Activated T-cell treated with anti-CD3 and anti-CD28 coated beads, Interleukin-2, amount 50 U/mL, for 72 hours (primary cell): ENCODE data around the gene FAM83B. TPM values are rescaled to one million over a fixed set of nuclear protein-coding genes. Genes with fewer than 3 reads are reported as not detected.

Experiments
- ATAC-seq, 2 donors: fragments of 150-1000 bp; cut with Tn5 transposase; replicated peaks in 1 of 2; 2 replicates each; pipeline ENCODE4 v1.10.0; 2021; ENCODE audit warnings: moderate library complexity in 2 of 2, mild to moderate bottlenecking in 1 of 2
- DNase-seq, 2 donors: peaks; one replicate each; pipeline ENCODE4 v3.0.0; 2021 to 2022; ENCODE audit warnings: mixed read lengths in 1 of 2
- H3K27ac Mint-ChIP-seq: one replicate; pipeline ENCODE4 v1.8.0; 2022; ENCODE audit warnings: mild to moderate bottlenecking, moderate library complexity, mixed read lengths
- H3K27me3 Mint-ChIP-seq: one replicate; pipeline ENCODE4 v1.8.0; 2022; ENCODE audit warnings: low read depth, mixed read lengths
- H3K36me3 Mint-ChIP-seq, 2 donors: one replicate each; pipeline ENCODE4 v1.8.0; 2022; ENCODE audit warnings: mixed read lengths in 2 of 2, mild to moderate bottlenecking in 1 of 2; ENCODE audit not compliant: insufficient read depth in 2 of 2
- H3K4me1 Mint-ChIP-seq: one replicate; pipeline ENCODE4 v1.8.0; 2022; ENCODE audit warnings: low read depth, mixed read lengths
- H3K4me3 Mint-ChIP-seq, 2 donors: one replicate each; pipeline ENCODE4 v1.8.0; 2022; ENCODE audit warnings: mild to moderate bottlenecking in 2 of 2, mixed read lengths in 2 of 2, moderate library complexity in 2 of 2
- H3K9me3 Mint-ChIP-seq, 2 donors: one replicate each; pipeline ENCODE4 v1.8.0; 2022; ENCODE audit warnings: mixed read lengths in 2 of 2
- total RNA-seq, 2 donors: library from RNA; stranded (reverse); gene quantifications; one replicate each; pipeline ENCODE4 v1.2.3, GENCODE V29; 2022

Gene FAM83B
- total RNA-seq, 2 donors from 2014 or later, result not detected

DNA sequence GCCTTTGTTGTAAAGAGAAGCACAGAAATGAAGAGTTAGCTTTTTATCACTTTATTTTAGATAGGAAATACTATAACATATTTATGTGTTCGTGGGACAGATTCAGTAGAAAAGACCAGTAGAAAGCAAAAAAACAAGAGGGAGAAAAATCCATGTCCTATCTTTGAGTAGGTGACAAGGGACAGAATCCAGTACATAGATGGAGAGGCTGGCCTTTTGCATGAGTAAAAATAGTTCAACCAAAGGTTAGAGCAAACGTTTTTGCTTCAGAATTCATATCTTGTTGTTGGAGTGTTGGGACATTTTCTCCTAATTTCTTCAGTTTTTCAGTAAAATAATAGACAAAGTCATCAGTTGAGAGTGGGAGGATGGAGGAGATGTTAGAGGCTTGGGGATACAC lies 19.6 kb upstream of the FAM83B start:
- Mint-ChIP-seq H3K27ac (no peak overlapping the region), H3K36me3 (peaks cover 2 to 3% of the 10 kb centered on the region in 2 donors), H3K9me3 (peaks cover 7 to 9% of the 10 kb centered on the region in 2 donors), H3K4me3 (no peak overlapping the region), H3K4me1 (no peaks in the 10 kb centered on the region), H3K27me3 (no peaks in the 10 kb centered on the region)
- DNase-seq (no peak), ATAC-seq (no peak)

- no peak for ATAC-seq
- Mint-ChIP-seq H3K27me3 (no peaks in the 10 kb centered on the region), H3K4me3 (no peak overlapping the region), H3K9me3 (peaks cover 5 to 12% of the 10 kb centered on the region in 2 donors), H3K27ac (no peak overlapping the region), H3K4me1 (no peaks in the 10 kb centered on the region), H3K36me3 (peaks cover 0 to 2% of the 10 kb centered on the region in 2 donors)
- DNase-seq, result no peak
Measured at GRCh38 chr6:54830216-54830615, 16.4 kb upstream of the FAM83B start.

- no peak overlapping the region for H3K27ac Mint-ChIP-seq
- H3K4me3 Mint-ChIP-seq, result no peak overlapping the region
- no peaks in the 10 kb centered on the region for H3K4me1 Mint-ChIP-seq
- H3K36me3 Mint-ChIP-seq, result no peaks in the 10 kb centered on the region
- H3K9me3 Mint-ChIP-seq, result peaks cover 5 to 7% of the 10 kb centered on the region in 2 donors
- ATAC-seq (no peak), DNase-seq (no peak)
- H3K27me3 Mint-ChIP-seq, result no peaks in the 10 kb centered on the region
Measured at GRCh38 chr6:54835176-54835575, 11.4 kb upstream of the FAM83B start.

GRCh38 chr6:54846857-54847674 lies 495 bp downstream of the FAM83B start:
- peaks cover 19% of the 10 kb centered on the region for H3K27me3 Mint-ChIP-seq
- H3K9me3 Mint-ChIP-seq, result peaks cover 1 to 13% of the 10 kb centered on the region in 2 donors
- no peak overlapping the region for H3K4me3 Mint-ChIP-seq
- ATAC-seq, result no peak
- no peak for DNase-seq
- H3K27ac Mint-ChIP-seq, result no peak overlapping the region
- H3K36me3 Mint-ChIP-seq, result peaks cover 0 to 3% of the 10 kb centered on the region in 2 donors
- no peaks in the 10 kb centered on the region for H3K4me1 Mint-ChIP-seq

GRCh38 chr6:54847799-54848597 lies 1.4 kb downstream of the FAM83B start:
- Mint-ChIP-seq H3K36me3 (peaks cover 0 to 3% of the 10 kb centered on the region in 2 donors), H3K27me3 (peaks cover 19% of the 10 kb centered on the region), H3K4me3 (no peak overlapping the region), H3K27ac (no peak overlapping the region), H3K4me1 (no peaks in the 10 kb centered on the region), H3K9me3 (peaks cover 1 to 14% of the 10 kb centered on the region in 2 donors)
- ATAC-seq, result no peak
- no peak for DNase-seq

GRCh38 chr6:54850114-54850513 lies 3.5 kb downstream of the FAM83B start:
- peaks cover 0 to 10% of the 10 kb centered on the region in 2 donors for H3K9me3 Mint-ChIP-seq

GRCh38 chr6:54856129-54856528 lies 9.6 kb downstream of the FAM83B start:
- H3K27ac Mint-ChIP-seq, result no peak overlapping the region
- no peaks in the 10 kb centered on the region for H3K36me3 Mint-ChIP-seq
- H3K9me3 Mint-ChIP-seq, result peaks cover 2 to 4% of the 10 kb centered on the region in 2 donors
- ATAC-seq (no peak), DNase-seq (no peak)
- H3K4me3 Mint-ChIP-seq, result no peak overlapping the region
- no peaks in the 10 kb centered on the region for H3K27me3 Mint-ChIP-seq
- H3K4me1 Mint-ChIP-seq, result no peaks in the 10 kb centered on the region

More at GRCh38 chr6:54850114-54850513, 3.5 kb downstream of the FAM83B start:
- peaks cover 0 to 3% of the 10 kb centered on the region in 2 donors for H3K36me3 Mint-ChIP-seq
- ATAC-seq (no peak), DNase-seq (no peak)
- H3K27me3 Mint-ChIP-seq, result peaks cover 15% of the 10 kb centered on the region
- H3K4me3 Mint-ChIP-seq, result no peak overlapping the region
- no peak overlapping the region for H3K27ac Mint-ChIP-seq
- H3K4me1 Mint-ChIP-seq, result no peaks in the 10 kb centered on the region

- no peaks in the 10 kb centered on the region for H3K27me3 Mint-ChIP-seq
- H3K4me1 Mint-ChIP-seq, result no peaks in the 10 kb centered on the region
- no peaks in the 10 kb centered on the region for H3K36me3 Mint-ChIP-seq
- no peak for DNase-seq
- H3K4me3 Mint-ChIP-seq, result no peak overlapping the region
- no peak for ATAC-seq
- H3K9me3 Mint-ChIP-seq, result peaks cover 2 to 3% of the 10 kb centered on the region in 2 donors
- H3K27ac Mint-ChIP-seq, result no peak overlapping the region
Measured at GRCh38 chr6:54860132-54860531, 13.6 kb downstream of the FAM83B start.

GRCh38 chr6:54860739-54861138 lies 14.2 kb downstream of the FAM83B start:
- H3K27me3 Mint-ChIP-seq, result no peaks in the 10 kb centered on the region
- no peak overlapping the region for H3K4me3 Mint-ChIP-seq
- ATAC-seq (no peak), DNase-seq (no peak)
- no peaks in the 10 kb centered on the region for H3K4me1 Mint-ChIP-seq
- no peaks in the 10 kb centered on the region for H3K36me3 Mint-ChIP-seq
- H3K27ac Mint-ChIP-seq, result no peak overlapping the region
- peaks cover 2 to 4% of the 10 kb centered on the region in 2 donors for H3K9me3 Mint-ChIP-seq

- no peaks in the 10 kb centered on the region for H3K4me1 Mint-ChIP-seq
- H3K27me3 Mint-ChIP-seq, result no peaks in the 10 kb centered on the region
- no peak for ATAC-seq
- no peak overlapping the region for H3K4me3 Mint-ChIP-seq
- H3K27ac Mint-ChIP-seq, result no peak overlapping the region
- no peaks in the 10 kb centered on the region for H3K36me3 Mint-ChIP-seq
- H3K9me3 Mint-ChIP-seq, result peaks cover 2 to 4% of the 10 kb centered on the region in 2 donors
- no peak for DNase-seq
Measured at GRCh38 chr6:54861905-54862616, 15.5 kb downstream of the FAM83B start.

- H3K4me3 Mint-ChIP-seq, result no peak overlapping the region
- peaks cover 0 to 5% of the 10 kb centered on the region in 2 donors for H3K9me3 Mint-ChIP-seq
- H3K4me1 Mint-ChIP-seq, result no peaks in the 10 kb centered on the region
- no peak for DNase-seq
- no peak for ATAC-seq
- no peaks in the 10 kb centered on the region for H3K27me3 Mint-ChIP-seq
- no peaks in the 10 kb centered on the region for H3K36me3 Mint-ChIP-seq
- no peak overlapping the region for H3K27ac Mint-ChIP-seq
Measured at GRCh38 chr6:54864272-54864671, 17.7 kb downstream of the FAM83B start.

DNA sequence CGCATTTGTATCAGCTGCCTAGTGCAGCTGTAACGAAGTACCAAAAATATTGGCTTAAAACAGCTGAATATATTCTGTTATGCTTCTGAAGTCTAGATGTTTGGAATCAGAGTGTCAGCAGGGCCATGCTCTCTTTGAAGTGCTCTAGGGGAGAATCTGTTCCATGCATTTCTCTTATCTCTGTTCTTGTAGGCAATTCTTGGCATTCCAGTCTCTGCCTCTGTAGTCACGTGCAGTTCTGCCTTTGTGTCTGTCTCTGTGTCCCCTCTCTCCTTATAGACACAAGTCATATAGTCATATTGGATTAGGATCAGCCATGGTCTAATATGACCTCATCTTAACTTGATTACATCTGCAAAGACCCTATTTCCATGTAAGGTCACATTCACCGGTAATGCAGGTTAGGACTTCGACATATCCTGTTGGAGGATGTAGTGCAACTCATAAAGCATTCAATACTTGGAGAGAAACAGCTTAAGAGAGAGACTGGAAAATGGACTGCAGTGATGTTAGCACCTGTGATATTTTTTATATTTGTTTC lies 18.6 kb downstream of the FAM83B start:
- Mint-ChIP-seq H3K27ac (no peak overlapping the region), H3K27me3 (no peaks in the 10 kb centered on the region), H3K4me3 (no peak overlapping the region), H3K4me1 (no peaks in the 10 kb centered on the region), H3K9me3 (peaks cover 0 to 7% of the 10 kb centered on the region in 2 donors), H3K36me3 (no peaks in the 10 kb centered on the region)
- ATAC-seq (no peak), DNase-seq (no peak)
